ENCODE data around the gene GAS7. TPM values are rescaled to one million over a fixed set of nuclear protein-coding genes. Genes with fewer than 3 reads are reported as not detected.
"Not testable (repeated sequence)": the region's sequence is repeated elsewhere in the genome, so short reads cannot be mapped to it uniquely, and the experiment has no call there.

Gene GAS7
- total RNA-seq, 2 donors from 2014 or later, result 6.3 to 22.9 TPM

DNA sequence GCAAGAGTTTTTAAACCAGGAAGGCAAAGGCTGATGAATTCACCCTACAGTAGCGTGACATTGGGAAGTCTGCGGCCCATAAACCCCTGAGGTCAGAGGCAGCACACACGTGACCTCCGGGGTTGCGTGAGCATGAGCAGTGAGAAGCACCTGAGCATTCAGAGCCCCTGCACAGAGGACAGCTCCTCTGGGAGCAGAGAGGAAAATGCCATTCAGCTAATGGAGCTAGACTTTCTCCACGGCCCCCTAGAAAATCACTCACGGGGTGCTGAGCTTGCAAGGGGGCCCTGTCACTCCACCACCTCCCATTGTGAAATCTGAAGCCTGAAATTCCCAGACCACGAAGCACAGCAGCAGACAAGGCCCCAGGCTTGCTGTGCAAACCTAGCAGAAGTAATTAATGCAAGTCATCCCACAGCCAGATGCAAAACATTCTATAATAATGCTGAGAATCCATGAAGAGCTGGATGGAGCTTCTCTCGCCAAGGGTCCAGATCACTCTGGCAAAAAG is 178.4 kb downstream of the GAS7 start:
- DNase-seq (no peak), ATAC-seq (no peak)
- intact Hi-C loops (cut with DNase I, micrococcal nuclease), result no loop called here

DNA sequence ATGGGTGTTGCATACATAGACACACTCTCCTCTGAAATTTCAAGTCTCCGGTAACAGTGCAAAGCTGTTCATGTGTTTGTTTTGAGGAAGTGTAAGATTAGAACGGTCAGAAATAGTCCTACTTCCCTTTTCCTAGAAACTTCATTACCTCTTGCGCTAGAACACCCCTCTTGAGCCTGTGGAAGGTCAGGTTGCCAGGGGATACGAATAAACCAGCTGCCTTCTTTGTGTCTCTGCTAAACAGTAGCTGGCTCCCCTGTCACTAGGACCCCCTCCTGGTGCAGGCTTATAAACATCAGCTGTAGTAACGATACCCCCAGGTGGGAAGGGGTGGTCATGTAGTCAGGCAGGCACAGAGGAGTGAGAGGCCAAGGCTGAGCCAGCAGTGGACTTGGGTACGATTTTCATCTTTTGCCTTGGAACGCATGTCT is 179.9 kb downstream of the GAS7 start:
- DNase-seq (no peak), ATAC-seq (no peak)
- intact Hi-C loops (cut with DNase I, micrococcal nuclease), result no loop called here

DNA sequence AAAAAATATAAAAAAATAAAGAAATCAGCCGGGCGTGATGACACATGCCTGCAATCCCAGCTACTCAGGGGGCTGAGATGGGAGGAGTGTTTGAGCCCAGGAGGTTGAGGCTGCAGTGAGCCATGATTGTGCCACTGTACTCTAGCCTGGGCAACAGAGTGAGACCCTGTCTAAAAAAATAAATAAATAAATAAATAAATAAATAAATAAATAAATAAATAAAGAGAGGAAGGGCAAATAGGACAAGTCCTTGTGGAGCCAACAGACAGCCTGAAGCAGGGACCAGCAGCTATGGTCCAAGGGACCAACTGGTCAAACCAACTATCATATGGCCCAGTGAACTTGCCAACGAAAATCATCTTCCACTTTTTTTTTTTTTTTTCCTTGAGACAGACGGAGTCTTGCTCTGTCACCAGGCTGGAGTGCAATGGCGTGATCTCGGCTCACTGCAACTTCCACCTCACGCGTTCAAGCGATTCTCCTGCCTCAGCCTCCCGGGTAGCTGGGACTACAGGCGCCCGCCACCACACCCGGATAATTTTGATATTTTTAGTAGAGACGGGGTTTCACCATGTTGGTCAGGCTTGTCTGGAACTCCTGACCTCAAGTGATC is 181.3 kb downstream of the GAS7 start:
- ATAC-seq; DNase-seq; intact Hi-C loops (cut with DNase I, micrococcal nuclease): not testable (repeated sequence)

DNA sequence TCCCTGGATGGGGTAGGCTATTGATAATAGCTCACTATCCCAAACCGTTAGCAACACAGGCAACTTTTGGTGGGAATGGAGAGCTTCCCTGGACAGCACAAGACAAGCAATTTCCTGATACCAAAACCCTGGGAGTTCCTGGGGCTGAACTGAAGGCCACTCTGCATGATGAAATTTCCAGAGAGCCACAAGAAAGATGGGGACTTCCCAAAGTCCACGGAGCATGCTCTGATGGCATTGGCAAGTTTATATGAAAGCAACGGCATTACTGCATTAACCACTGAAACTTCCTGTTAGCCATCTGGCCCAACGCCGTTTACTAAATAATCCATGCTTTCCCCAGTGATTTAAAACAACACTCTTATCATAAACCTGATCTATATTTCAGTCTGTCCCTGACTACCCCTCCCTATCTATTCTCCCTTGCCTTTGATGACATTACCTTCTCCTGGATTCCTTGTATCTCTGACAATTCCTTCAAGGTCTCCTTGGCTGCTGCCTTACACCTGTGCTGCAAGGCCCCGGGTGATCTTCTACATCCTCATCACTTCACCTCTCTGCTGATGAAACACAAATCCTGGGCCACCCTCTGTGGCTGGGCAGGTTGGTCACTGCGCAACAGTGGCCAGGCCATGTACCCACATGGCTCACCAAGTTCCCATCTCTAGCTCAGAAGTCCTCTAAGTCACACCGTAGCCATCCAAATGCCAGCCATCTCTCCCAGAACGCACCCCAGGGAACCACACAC is 184.9 kb downstream of the GAS7 start:
- ATAC-seq (no peak), DNase-seq (peak in 1 of 2 donors; percentile 38)
- intact Hi-C loops (cut with DNase I, micrococcal nuclease), result no loop called here

DNA sequence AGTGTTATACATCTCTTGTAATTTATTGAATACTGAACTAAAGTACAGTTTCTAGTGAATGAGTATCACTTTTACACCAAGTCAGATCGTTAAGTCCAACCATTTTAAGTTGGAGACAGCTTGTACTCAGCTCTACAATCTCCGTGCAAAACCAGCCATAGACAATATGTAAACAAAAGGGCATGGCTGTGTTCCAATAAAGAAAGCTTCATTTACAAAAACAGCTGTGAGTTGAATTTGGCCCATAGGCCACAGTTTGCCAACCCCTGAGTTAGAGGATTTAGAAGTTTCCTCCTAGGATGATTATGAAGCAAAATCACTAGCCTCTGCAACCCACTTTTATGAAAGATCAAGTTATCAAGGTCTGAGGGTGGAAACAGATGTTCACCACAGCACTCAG is 187.7 kb downstream of the GAS7 start:
- no peak for ATAC-seq
- no peak for DNase-seq
- intact Hi-C loops (cut with DNase I, micrococcal nuclease), result no loop called here

DNA sequence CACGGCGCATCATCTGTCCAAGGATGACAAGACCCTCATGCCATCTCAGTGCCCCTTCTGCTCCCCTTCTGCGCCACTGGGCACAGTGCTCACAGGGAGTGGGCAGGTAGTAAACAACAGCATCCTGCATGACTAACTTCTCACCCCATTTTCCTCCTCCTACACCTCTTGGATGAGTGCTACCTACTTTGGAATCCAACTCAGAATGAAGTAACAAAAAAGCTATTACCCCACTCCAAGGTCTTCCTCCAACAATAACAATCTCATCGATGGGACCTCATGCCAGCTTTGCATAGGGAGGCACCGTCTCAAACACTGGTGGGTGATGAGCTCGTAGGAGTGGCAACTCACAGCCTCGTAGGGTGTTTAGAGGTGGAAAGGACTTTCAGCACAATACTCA is 194.7 kb downstream of the GAS7 start:
- intact Hi-C loops (cut with DNase I, micrococcal nuclease), result no loop called here
- no peak for ATAC-seq
- no peak for DNase-seq

DNA sequence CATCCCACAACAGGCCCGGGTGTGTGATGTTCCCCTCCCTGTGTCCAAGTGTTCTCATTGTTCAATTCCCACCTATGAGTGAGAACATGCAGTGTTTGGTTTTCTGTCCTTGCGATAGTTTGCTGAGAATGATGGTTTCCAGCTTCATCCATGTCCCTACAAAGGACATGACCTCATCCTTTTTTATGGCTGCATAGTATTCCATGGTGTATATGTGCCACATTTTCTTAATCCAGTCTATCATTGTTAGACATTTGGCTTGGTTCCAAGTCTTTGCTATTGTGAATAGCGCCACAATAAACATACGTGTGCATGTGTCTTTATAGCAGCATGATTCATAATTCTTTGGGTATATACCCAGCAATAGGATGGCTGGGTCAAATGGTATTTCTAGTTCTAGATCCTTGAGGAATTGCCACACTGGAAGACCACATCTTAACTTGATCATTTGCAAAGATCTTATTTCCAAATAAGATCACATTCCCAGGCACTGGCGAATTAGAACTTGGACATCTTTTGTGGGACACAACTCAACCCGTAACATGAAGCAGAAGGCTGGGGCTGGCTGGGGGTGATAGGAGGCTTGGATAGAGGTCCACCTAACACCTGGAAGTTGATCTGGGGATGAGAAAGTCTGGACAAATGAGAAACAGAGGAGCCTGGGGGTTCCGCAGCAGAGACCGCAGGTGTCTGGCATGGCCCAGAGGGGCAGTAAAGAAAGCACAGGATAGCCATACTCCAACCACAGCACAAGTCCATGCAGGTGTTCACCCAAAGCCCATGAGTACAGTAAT is 195.6 kb downstream of the GAS7 start:
- intact Hi-C loops (cut with DNase I, micrococcal nuclease); DNase-seq; ATAC-seq: not testable (repeated sequence)

DNA sequence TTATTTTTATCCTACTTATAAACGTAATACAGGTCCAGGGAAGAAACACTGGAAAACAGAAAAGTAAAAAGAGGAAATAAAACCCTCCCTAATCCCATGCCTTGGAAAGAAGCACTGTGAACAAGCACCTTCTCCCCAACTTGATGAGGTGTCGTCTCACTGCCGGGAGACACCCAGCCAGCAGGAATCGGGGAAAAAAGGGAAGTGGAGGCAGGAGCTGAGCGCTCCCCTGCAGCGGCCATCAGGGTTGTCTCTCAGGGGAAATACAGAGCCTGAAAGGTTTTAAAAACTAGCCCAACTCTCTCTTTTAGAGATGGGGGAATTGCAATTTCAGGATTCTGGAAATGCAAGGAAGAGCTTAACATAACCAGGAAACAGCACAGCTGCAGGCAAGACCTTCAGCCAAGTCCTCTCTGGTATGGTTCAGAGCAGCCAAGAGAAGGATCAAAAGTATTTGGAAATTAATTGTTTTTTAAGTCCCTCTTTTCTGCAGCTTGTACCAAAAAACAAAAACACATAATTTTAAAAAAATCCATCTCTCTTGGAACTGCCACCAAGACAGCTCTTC is 197.0 kb downstream of the GAS7 start:
- ATAC-seq (no peak), DNase-seq (no peak)
- intact Hi-C loops (cut with DNase I, micrococcal nuclease), result no loop called here

DNA sequence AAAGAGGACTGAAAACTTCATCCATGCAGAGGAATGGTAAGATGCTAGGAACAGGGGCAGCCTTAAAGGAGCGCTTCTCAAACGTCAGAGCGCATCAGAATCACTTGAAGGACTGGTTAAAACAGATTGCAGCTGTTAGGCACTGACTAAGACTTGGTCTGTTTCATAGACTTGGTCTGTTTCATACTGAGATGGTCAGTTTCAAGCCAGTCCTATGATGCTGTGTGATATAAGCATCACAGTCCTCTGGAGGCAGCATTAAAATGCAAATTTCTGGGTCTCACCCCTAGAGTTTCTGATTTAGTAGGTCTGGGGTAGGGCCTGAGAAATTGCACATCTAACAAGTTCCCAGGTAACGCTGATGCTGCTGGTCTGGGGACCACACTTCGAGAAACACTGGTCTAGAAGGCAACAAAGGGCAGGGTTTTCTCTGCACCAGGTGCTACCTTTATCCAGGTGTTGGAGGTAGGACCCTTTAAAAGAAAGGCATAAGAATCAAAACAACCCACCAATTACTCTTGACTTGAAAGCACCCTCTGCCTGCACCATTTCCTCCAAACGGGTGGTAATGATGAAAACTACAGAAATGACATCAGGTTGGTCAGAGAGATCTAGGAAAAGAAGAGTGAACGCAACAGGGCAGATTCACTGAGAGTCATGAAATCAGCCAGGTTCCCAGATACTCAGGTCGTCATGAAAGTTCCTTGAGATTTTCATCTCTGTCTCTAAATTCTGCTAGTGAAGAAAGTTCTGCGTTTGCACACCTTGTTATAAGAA is 198.3 kb downstream of the GAS7 start:
- intact Hi-C loops (cut with DNase I, micrococcal nuclease), result no loop called here
- DNase-seq (no peak), ATAC-seq (no peak)

DNA sequence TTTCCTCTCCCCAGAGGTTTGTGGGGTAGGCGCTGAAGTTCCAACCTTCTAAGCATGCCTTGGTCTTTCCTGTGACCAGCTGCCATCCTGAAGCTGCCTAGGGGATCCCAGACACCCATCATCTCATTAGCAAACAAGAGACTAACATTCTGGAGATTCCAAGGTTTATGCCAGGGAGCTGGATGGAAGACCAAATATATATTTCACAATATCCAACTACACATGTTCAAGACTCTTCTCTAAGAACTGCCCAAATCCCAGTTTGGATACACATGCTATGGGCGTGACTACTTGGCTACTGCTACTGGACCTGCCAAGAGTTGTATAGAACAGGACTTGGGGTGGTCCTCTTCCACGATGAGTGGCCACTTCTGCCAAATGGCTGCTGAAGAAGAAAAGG is 200.3 kb downstream of the GAS7 start:
- ATAC-seq (no peak), DNase-seq (no peak)
- intact Hi-C loops (cut with DNase I, micrococcal nuclease), result no loop called here

DNA sequence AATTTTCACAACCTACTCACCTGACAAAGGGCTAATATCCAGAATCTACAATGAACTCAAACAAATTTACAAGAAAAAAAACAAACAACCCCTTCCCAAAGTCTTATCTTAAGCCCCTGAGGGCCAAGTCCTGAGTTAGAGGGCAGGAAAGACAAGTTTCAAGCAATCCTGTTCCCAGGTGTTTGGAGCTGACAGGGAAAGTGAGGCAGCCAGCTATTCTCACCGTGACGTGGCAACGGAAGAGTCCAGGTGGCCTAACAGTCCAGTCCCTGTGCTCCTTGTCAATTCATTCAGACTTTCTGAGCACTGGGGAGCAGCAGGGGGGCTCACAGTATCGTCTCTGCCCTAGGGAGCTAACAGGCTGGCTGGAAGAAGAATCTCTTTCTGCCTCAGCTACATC is 203.6 kb downstream of the GAS7 start:
- intact Hi-C loops (cut with DNase I, micrococcal nuclease), result no loop called here
- ATAC-seq, result no peak
- DNase-seq, result no peak

DNA sequence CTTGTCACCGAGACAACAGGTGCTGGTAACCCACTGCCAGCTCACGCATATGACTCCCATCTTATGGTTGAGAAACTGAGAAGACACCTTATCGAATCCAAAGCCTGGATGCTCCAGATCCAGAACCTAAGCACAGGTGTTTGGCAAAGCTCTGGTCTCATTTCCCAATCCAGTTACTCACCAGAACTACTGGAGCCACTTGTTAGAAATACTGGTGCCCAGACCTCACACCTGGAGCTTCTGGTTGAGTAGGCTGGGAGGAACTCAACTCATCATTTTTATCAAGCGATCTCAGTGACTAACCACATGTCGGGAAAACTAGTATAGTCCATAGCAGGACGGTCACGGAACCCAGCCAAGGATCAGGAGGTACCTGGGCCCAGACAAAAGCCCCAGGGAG is 206.6 kb downstream of the GAS7 start:
- intact Hi-C loops (cut with DNase I, micrococcal nuclease), result no loop called here
- DNase-seq, result no peak
- ATAC-seq, result no peak

DNA sequence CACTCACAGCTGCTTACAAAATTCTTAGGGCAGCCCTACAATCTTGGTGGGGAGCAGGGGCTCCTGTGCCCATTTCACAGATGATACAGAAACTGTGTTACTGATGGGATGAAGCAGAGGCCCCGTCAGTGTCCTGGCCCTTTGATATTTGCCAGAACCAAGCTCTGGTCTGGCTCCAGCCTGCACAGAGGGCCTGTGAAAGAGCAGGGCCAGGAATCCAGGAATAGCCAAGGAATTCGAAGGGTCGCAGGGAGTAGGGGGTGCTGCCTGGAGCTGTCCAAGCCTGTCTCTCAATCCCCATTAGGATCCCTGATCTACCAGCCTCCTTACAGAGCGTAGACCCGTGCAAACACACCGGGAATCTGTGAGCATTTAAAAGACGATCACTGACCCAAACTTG is 207.1 kb downstream of the GAS7 start:
- DNase-seq (no peak), ATAC-seq (no peak)
- intact Hi-C loops (cut with DNase I, micrococcal nuclease), result no loop called here

DNA sequence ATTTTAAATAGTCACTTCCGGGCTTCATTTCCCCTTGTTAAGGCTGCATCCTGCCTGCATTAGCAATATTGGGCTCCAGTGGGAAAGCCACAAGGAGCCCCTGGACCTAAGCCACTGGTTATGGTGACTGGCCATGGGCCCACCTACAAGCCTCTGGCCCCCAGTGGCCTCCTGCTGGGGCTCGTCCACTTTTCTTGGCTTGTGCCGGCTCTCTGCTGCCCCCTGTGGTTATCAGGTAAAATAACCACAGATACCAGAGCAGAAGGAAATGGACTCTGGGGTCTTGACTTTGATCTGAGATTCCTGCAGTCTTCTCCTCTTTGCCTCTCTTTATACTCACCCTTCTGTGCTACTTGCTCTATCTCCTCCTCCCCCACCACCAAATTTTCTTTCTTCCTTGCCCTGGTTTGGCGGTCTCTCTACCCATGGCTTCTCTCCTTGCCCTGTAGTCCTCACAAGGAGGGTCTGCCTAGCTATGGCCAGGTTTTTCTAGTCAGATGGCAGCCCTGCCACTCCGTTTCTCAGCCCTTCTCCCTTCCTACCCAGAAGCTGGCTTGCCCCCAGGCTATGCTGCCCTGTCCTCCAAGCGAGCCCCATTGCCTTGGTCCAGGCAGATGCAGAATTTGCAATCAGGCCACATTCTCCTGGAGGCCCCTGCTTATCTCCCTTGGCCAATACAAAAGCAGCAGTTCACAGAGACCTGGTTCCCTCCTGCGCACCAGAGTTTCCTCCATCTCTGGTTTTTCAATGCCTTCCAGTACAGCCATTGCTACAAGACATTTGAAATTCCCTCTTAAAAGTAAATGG is 210.4 kb downstream of the GAS7 start:
- DNase-seq (peak in 1 of 2 donors; percentile 20), ATAC-seq (no peak)
- intact Hi-C loops (cut with DNase I, micrococcal nuclease), result no loop called here

DNA sequence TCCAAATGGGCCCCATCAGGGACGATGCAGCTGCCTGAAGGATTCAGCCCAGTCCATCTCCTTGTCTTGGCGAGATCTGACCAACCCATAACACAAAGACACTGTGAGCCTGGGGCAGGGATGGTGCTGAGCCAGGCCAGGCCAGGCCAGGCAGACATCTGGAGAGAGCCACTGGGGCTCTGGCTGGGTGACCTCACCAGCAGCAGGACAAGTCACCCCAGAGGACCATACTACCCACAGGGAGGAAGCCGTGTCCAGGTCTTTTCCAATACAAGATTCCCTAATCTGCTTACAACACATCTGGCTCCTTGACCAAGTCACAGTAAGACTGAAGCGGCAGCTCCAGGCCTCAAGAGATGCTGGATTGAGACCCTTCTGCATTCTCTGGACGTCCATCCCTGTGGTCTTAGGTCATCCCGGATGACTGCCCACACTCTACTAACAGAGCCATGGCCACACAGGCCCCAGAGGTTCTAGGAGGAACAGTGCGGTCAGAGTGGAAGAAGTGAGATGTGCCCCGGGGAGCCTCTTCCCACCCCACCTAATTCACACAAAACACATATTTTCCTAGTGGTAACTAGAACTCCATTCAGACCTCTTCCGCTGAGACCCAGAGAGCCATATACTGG is 211.5 kb downstream of the GAS7 start:
- DNase-seq (no peak), ATAC-seq (no peak)
- intact Hi-C loops (cut with DNase I, micrococcal nuclease), result no loop called here

DNA sequence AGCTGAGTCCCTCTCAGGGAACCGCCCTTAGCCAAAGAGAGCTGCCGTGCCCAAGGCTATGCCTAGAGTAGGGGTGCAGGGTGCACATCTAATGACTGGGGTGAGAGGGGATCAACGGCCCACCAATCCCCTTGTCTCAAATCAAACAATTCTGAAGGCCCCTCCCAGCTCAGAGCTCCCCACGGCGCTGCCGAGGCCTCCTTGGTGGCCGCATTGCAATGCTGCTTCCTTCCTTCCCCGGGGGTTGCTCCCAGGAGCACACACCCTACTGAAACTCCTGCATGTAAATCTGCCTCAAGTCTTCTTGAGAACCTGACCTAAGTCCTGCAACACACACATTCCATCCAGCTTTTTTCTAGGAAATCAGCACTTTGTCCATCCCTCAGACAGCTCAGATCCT is 212.8 kb downstream of the GAS7 start:
- no peak for ATAC-seq

DNA sequence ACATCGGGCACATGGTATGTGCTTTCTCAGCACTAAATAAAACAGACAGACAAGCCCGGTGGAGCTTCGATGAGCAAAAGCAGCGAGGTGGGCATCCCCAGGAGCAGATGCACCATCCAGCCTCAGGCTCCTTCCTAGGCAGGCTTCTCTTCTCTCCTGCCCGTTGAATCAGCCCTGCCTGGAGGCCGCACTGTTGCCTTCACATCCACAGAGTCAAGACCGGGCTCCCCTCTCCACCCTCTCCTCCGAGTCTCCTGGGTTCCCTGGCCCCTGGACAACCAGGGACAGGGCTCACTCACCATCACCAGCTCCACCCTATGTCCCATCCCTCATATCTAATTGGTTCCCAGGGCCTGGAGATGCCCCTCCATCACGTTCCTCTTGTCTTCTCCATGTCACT is 213.6 kb downstream of the GAS7 start:
- no peak for DNase-seq
- no peak for ATAC-seq
- intact Hi-C loops (cut with DNase I, micrococcal nuclease), result no loop called here

More for the DNA sequence above, 212.8 kb downstream of the GAS7 start:
- intact Hi-C loops (cut with DNase I, micrococcal nuclease), result no loop called here
- DNase-seq, result no peak
